Astrocyte of the hippocampus (primary cell): Measurements from ENCODE around the gene PARP2.
A peak's percentile ranks its signal among the peaks of the same experiment; 100 is the strongest.
"Not testable (repeated sequence)": the region's sequence is repeated elsewhere in the genome, so short reads cannot be mapped to it uniquely, and the experiment has no call there.

Experiments used
- DNase-seq: peaks from one replicate; pipeline ENCODE4 v3.0.0; 2011; ENCODE audit warnings: low read depth, low spot score

PARP2 gene

GRCh38 chr14:20343092-20343861 is at the start of gene PARP2:
TSS of gene PARP2 (plus strand) at chr14:20343635. CDS start at chr14:20343642, 7 bp downstream.
- peak; percentile 100 for DNase-seq

GRCh38 chr14:20294636-20295035 is 48.8 kb upstream of the PARP2 start:
- no peak for DNase-seq

- no peak for DNase-seq
Measured at GRCh38 chr14:20295067-20295466, 48.4 kb upstream of the PARP2 start.

- peak; percentile 31 for DNase-seq
Measured at GRCh38 chr14:20302042-20302755, 41.2 kb upstream of the PARP2 start.

- peak; percentile 94 for DNase-seq
Measured at GRCh38 chr14:20305265-20306078, 38.0 kb upstream of the PARP2 start, which contains the start of gene TTC5. TSS of gene TTC5 (minus strand) at chr14:20305951. CDS start at chr14:20305937, 14 bp downstream.

- no peak for DNase-seq
Measured at GRCh38 chr14:20306079-20306423, 37.4 kb upstream of the PARP2 start.

GRCh38 chr14:20314026-20314425 is 29.4 kb upstream of the PARP2 start:
- no peak for DNase-seq

GRCh38 chr14:20317720-20318119 is 25.7 kb upstream of the PARP2 start:
- no peak for DNase-seq

GRCh38 chr14:20327005-20327869 is 16.2 kb upstream of the PARP2 start:
- peak; percentile 74 for DNase-seq

- DNase-seq: no peak
Measured at GRCh38 chr14:20328705-20329104, 14.7 kb upstream of the PARP2 start.

GRCh38 chr14:20329355-20329754 is 14.1 kb upstream of the PARP2 start:
- DNase-seq: no peak

GRCh38 chr14:20331053-20331613 is 12.3 kb upstream of the PARP2 start:
- DNase-seq: no peak

- peak; percentile 32 for DNase-seq
Measured at GRCh38 chr14:20332431-20332787, 11.0 kb upstream of the PARP2 start.

GRCh38 chr14:20332788-20333493 is 10.5 kb upstream of the PARP2 start, which contains the start of gene CCNB1IP1:
TSS of gene CCNB1IP1 (minus strand) at chr14:20333279. CDS start at chr14:20316523, 16,756 bp downstream.
- DNase-seq: peak; percentile 91

- no peak for DNase-seq
Measured at GRCh38 chr14:20333494-20333841, 10.0 kb upstream of the PARP2 start.

GRCh38 chr14:20334017-20334416 is 9.4 kb upstream of the PARP2 start:
- no peak for DNase-seq

GRCh38 chr14:20341032-20341431 is 2.4 kb upstream of the PARP2 start:
- DNase-seq: not testable (repeated sequence)

- DNase-seq: no peak
Measured at GRCh38 chr14:20341646-20342045, 1.8 kb upstream of the PARP2 start.

- DNase-seq: peak; percentile 39
Measured at GRCh38 chr14:20343862-20344220, 406 bp downstream of the PARP2 start.

GRCh38 chr14:20345366-20345765 is 1.9 kb downstream of the PARP2 start:
- DNase-seq: no peak
